Activated CD4-positive, alpha-beta T cell treated with anti-CD3 and anti-CD28 coated beads for 36 hours (primary cell): ENCODE results near the gene MYO3B. TPM values are rescaled to one million over a fixed set of nuclear protein-coding genes. Genes with fewer than 3 reads are reported as not detected.
A peak's percentile ranks its signal among the peaks of the same experiment; 100 is the strongest.
"Not testable (repeated sequence)": the region's sequence is repeated elsewhere in the genome, so short reads cannot be mapped to it uniquely, and the experiment has no call there.

Experiments
- ATAC-seq: fragments of 200-7000 bp; cut with Tn5 transposase; one replicate; pipeline ENCODE4 v1.10.0; 2021; ENCODE audit warnings: mild to moderate bottlenecking, moderate library complexity
- CTCF ChIA-PET: fragments of 350-600 bp; sonication (Branson Sonifier 250); formaldehyde crosslinking; loops from one replicate; lab custom pipeline; 2021; ENCODE audit warnings: antibody characterized with exemption; lab: Charles Lee
- POLR2A ChIA-PET: fragments of 350-600 bp; sonication (Branson Sonifier 250); formaldehyde crosslinking; loops from one replicate; lab custom pipeline; 2021; ENCODE audit warnings: antibody characterized with exemption, inconsistent platforms; lab: Charles Lee
- DNase-seq: peaks from one replicate; pipeline ENCODE4 v3.0.0-alpha.2; 2020
- H3K27ac Mint-ChIP-seq: one replicate; pipeline ENCODE4 v1.8.0; 2021; ENCODE audit warnings: mixed read lengths
- H3K27me3 Mint-ChIP-seq: one replicate; pipeline ENCODE4 v1.8.0; 2021; ENCODE audit warnings: mixed read lengths
- H3K36me3 Mint-ChIP-seq: one replicate; pipeline ENCODE4 v1.8.0; 2021; ENCODE audit warnings: low read depth, mixed read lengths
- H3K4me1 Mint-ChIP-seq: one replicate; pipeline ENCODE4 v1.8.0; 2021; ENCODE audit warnings: mixed read lengths
- H3K4me3 Mint-ChIP-seq: one replicate; pipeline ENCODE4 v1.8.0; 2021; ENCODE audit warnings: mild to moderate bottlenecking, moderate library complexity, mixed read lengths
- H3K9me3 Mint-ChIP-seq: one replicate; pipeline ENCODE4 v1.8.0; 2021; ENCODE audit warnings: low read depth, mixed read lengths
- intact Hi-C, 2 experiments: fragments of 100-400 bp; cut with DNase I in 1 of 2; cut with micrococcal nuclease in 1 of 2; formaldehyde crosslinking; loops; one replicate each; pipeline versions ENCODE4 v1.14.2 to v1.15.1; 2022 to 2024; cut with DNase I, micrococcal nuclease
- total RNA-seq, 2 experiments: library from RNA; stranded (reverse); gene quantifications; one replicate each; pipeline ENCODE4 v1.2.3, GENCODE V29; 2021

The MYO3B gene
- total RNA-seq, 2 experiments from 2014 or later: 0.97 to 1.2 TPM

- ATAC-seq (no peak), DNase-seq (no peak)
- Mint-ChIP-seq H3K9me3 (no peaks in the 10 kb centered on the region), H3K27ac (no peak overlapping the region), H3K4me3 (peak overlapping the region; percentile 11), H3K4me1 (peaks cover 5% of the 10 kb centered on the region), H3K36me3 (no peaks in the 10 kb centered on the region), H3K27me3 (peaks cover 16% of the 10 kb centered on the region)
- ChIA-PET CTCF (interaction anchor here (0.6 to 2.4 kb wide), 37 partner anchors 10 to 726 kb away, joined by 3 to 21 read pairs (median 4); partner anchors contain the start of genes ERICH2 and GAD1), POLR2A (no interaction called here)
- intact Hi-C loops: loop anchor here (1.0 to 10.0 kb wide), 5 partner anchors 172 to 407 kb away; partner anchors contain the start of gene SP5 (in 2 of the 2)
Measured at GRCh38 chr2:170408461-170409163, 230.7 kb downstream of the MYO3B start.

GRCh38 chr2:170409164-170409535 lies 231.2 kb downstream of the MYO3B start:
- Mint-ChIP-seq H3K9me3 (no peaks in the 10 kb centered on the region), H3K27ac (no peak overlapping the region), H3K4me3 (peak overlapping the region; percentile 11), H3K27me3 (peaks cover 16% of the 10 kb centered on the region), H3K36me3 (no peaks in the 10 kb centered on the region), H3K4me1 (peaks cover 5% of the 10 kb centered on the region)
- ATAC-seq: peak; percentile 65
- ChIA-PET CTCF (interaction anchor here (0.6 to 2.4 kb wide), 53 partner anchors 10 to 516 kb away, joined by 3 to 21 read pairs (median 4); partner anchors contain the start of genes ERICH2 and GAD1), POLR2A (no interaction called here)
- intact Hi-C loops: loop anchor here (1.0 to 10.0 kb wide), 5 partner anchors 172 to 406 kb away; partner anchors contain the start of gene SP5 (in 2 of the 2)
- peak; percentile 88 for DNase-seq

GRCh38 chr2:170411660-170412059 lies 233.7 kb downstream of the MYO3B start:
- ATAC-seq: no peak
- ChIA-PET CTCF (interaction anchor here (0.7 to 1.2 kb wide), 2 partner anchors 10 to 209 kb away, joined by 3 read pairs; no protein-coding TSS in a partner anchor), POLR2A (no interaction called here)
- Mint-ChIP-seq H3K9me3 (no peaks in the 10 kb centered on the region), H3K4me1 (peaks cover 5% of the 10 kb centered on the region), H3K4me3 (no peak overlapping the region), H3K36me3 (no peaks in the 10 kb centered on the region), H3K27ac (no peak overlapping the region), H3K27me3 (peaks cover 9% of the 10 kb centered on the region)
- no peak for DNase-seq
- intact Hi-C loops: no loop called here

- ChIA-PET POLR2A (no interaction called here), CTCF (no interaction called here)
- H3K27me3 Mint-ChIP-seq: peaks cover 6% of the 10 kb centered on the region
- H3K4me1 Mint-ChIP-seq: no peaks in the 10 kb centered on the region
- no peaks in the 10 kb centered on the region for H3K9me3 Mint-ChIP-seq
- DNase-seq (no peak), ATAC-seq (no peak)
- H3K27ac Mint-ChIP-seq: no peak overlapping the region
- no peak overlapping the region for H3K4me3 Mint-ChIP-seq
- intact Hi-C loops: no loop called here
- no peaks in the 10 kb centered on the region for H3K36me3 Mint-ChIP-seq
Measured at GRCh38 chr2:170420961-170421687, 243.2 kb downstream of the MYO3B start.

- H3K27me3 Mint-ChIP-seq: peaks cover 6% of the 10 kb centered on the region
- ATAC-seq (no peak), DNase-seq (no peak)
- H3K36me3 Mint-ChIP-seq: no peaks in the 10 kb centered on the region
- ChIA-PET POLR2A (no interaction called here), CTCF (interaction anchor here (2.6 kb wide), 1 partner anchor 15 kb away, joined by 11 read pairs; no protein-coding TSS in a partner anchor)
- intact Hi-C loops: no loop called here
- H3K4me1 Mint-ChIP-seq: no peaks in the 10 kb centered on the region
- H3K27ac Mint-ChIP-seq: no peak overlapping the region
- no peaks in the 10 kb centered on the region for H3K9me3 Mint-ChIP-seq
- H3K4me3 Mint-ChIP-seq: no peak overlapping the region
Measured at GRCh38 chr2:170423919-170424318, 246.0 kb downstream of the MYO3B start.

- DNase-seq: no peak
- no peak for ATAC-seq
- no peak overlapping the region for H3K27ac Mint-ChIP-seq
- intact Hi-C loops: no loop called here
- no peak overlapping the region for H3K4me3 Mint-ChIP-seq
- no peaks in the 10 kb centered on the region for H3K4me1 Mint-ChIP-seq
- CTCF ChIA-PET: interaction anchor here (2.6 kb wide), 1 partner anchor 16 kb away, joined by 11 read pairs; no protein-coding TSS in a partner anchor
- peaks cover 6% of the 10 kb centered on the region for H3K27me3 Mint-ChIP-seq
- no peaks in the 10 kb centered on the region for H3K36me3 Mint-ChIP-seq
- H3K9me3 Mint-ChIP-seq: no peaks in the 10 kb centered on the region
- POLR2A ChIA-PET: no interaction called here
Measured at GRCh38 chr2:170425281-170425751, 247.4 kb downstream of the MYO3B start.

GRCh38 chr2:170428868-170429267 lies 250.9 kb downstream of the MYO3B start:
- H3K9me3 Mint-ChIP-seq: no peaks in the 10 kb centered on the region
- H3K27me3 Mint-ChIP-seq: peaks cover 6% of the 10 kb centered on the region
- intact Hi-C loops: no loop called here
- ATAC-seq (no peak), DNase-seq (no peak)
- no peak overlapping the region for H3K27ac Mint-ChIP-seq
- ChIA-PET POLR2A (no interaction called here), CTCF (interaction anchor here (0.7 to 1.1 kb wide), 4 partner anchors 16 to 444 kb away, joined by 3 to 5 read pairs (median 4); no protein-coding TSS in a partner anchor)
- no peaks in the 10 kb centered on the region for H3K36me3 Mint-ChIP-seq
- H3K4me1 Mint-ChIP-seq: no peaks in the 10 kb centered on the region
- no peak overlapping the region for H3K4me3 Mint-ChIP-seq

- ATAC-seq (no peak), DNase-seq (no peak)
- CTCF ChIA-PET: interaction anchor here (0.7 kb wide), 1 partner anchor 205 kb away, joined by 3 read pairs; no protein-coding TSS in a partner anchor
Measured at GRCh38 chr2:170432823-170433222, 254.9 kb downstream of the MYO3B start.

GRCh38 chr2:170433448-170433847 lies 255.5 kb downstream of the MYO3B start:
- Mint-ChIP-seq H3K4me1 (peaks cover 25% of the 10 kb centered on the region), H3K4me3 (no peak overlapping the region), H3K36me3 (no peaks in the 10 kb centered on the region), H3K9me3 (no peaks in the 10 kb centered on the region), H3K27me3 (peaks cover 13% of the 10 kb centered on the region), H3K27ac (no peak overlapping the region)
- CTCF ChIA-PET: interaction anchor here (0.7 kb wide), 1 partner anchor 205 kb away, joined by 3 read pairs; no protein-coding TSS in a partner anchor
- ATAC-seq (no peak), DNase-seq (no peak)
- POLR2A ChIA-PET: no interaction called here
- intact Hi-C loops: no loop called here

More at GRCh38 chr2:170432823-170433222, 254.9 kb downstream of the MYO3B start:
- no peaks in the 10 kb centered on the region for H3K36me3 Mint-ChIP-seq
- intact Hi-C loops: no loop called here
- H3K27me3 Mint-ChIP-seq: peaks cover 13% of the 10 kb centered on the region
- peaks cover 22% of the 10 kb centered on the region for H3K4me1 Mint-ChIP-seq
- H3K9me3 Mint-ChIP-seq: no peaks in the 10 kb centered on the region
- H3K4me3 Mint-ChIP-seq: no peak overlapping the region
- POLR2A ChIA-PET: no interaction called here
- no peak overlapping the region for H3K27ac Mint-ChIP-seq

GRCh38 chr2:170434396-170434795 lies 256.4 kb downstream of the MYO3B start:
- intact Hi-C loops, H3K9me3 Mint-ChIP-seq, H3K4me3 Mint-ChIP-seq, ATAC-seq, H3K27ac Mint-ChIP-seq, H3K36me3 Mint-ChIP-seq, DNase-seq, POLR2A ChIA-PET: not testable (repeated sequence)
- CTCF ChIA-PET: interaction anchor here (1.9 kb wide), 1 partner anchor 25 kb away, joined by 6 read pairs; no protein-coding TSS in a partner anchor
- H3K4me1 Mint-ChIP-seq: peaks cover 25% of the 10 kb centered on the region
- H3K27me3 Mint-ChIP-seq: peaks cover 13% of the 10 kb centered on the region
